SW480 (cell line): ENCODE measurements around the gene AGAP4.
A peak's percentile ranks its signal among the peaks of the same experiment; 100 is the strongest.
"Not testable (repeated sequence)": the region's sequence is repeated elsewhere in the genome, so short reads cannot be mapped to it uniquely, and the experiment has no call there.

Experiments used
- DNase-seq: peaks from one replicate; pipeline ENCODE4 v3.0.0-alpha.2; 2016; ENCODE audit warnings: low spot score

Gene AGAP4

GRCh38 chr10:45790694-45791426 lies 56.4 kb downstream of the AGAP4 start:
- DNase-seq: peak; percentile 73

GRCh38 chr10:45789991-45790390 lies 57.3 kb downstream of the AGAP4 start:
- DNase-seq: not testable (repeated sequence)

DNA sequence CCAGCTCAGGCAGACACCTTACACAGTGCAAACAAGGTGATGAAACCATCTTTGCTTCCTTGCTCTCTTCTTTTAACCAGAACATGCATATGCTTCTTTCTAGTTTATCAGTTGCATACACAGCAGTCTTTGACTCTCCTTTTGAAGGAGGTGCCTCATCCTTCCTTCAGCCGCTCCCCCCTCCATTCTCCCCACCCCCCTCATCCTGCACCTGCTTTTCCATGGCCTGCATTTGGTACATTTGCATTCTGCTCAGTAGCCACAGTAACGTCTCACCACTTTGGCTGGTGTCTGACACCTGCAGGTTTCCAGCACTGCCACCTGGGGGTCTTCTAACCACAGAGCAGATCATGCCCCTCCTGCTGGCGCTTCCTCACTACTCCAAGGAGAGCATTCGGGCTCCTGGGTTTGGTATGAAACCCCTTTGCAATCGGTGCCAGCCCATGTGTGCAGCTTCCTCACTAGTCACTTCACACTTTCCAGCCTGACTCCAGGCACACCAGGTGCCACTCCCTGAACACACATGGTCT lies 60.0 kb downstream of the AGAP4 start:
- not testable (repeated sequence) for DNase-seq

DNA sequence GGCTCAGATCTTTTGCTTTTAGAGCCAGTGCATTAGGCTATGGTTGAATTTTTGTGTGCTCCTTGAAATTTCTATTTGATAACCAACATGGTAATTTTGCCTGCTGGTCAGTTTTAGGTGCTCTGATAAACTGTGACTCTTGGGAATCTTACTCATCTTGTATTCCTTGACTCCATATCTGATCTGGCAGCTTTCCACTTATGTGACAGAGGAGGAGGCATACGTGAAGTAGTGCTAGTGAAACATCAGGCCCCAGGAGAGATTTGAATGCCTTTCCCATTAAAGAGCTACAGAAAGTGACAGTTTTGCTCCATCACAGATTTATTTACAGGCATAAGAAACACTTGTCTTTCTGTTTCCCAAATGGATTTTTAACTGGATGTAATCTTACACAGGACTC lies 61.1 kb downstream of the AGAP4 start:
- DNase-seq: not testable (repeated sequence)
